ENCODE measurements around the gene AIG1. TPM values are rescaled to one million over a fixed set of nuclear protein-coding genes. Genes with fewer than 3 reads are reported as not detected.
"Not testable (repeated sequence)": the region's sequence is repeated elsewhere in the genome, so short reads cannot be mapped to it uniquely, and the experiment has no call there.

AIG1 gene, protein sequence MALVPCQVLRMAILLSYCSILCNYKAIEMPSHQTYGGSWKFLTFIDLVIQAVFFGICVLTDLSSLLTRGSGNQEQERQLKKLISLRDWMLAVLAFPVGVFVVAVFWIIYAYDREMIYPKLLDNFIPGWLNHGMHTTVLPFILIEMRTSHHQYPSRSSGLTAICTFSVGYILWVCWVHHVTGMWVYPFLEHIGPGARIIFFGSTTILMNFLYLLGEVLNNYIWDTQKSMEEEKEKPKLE
- 3.8 and 4.2 TPM in 2 replicates for total RNA-seq

DNA sequence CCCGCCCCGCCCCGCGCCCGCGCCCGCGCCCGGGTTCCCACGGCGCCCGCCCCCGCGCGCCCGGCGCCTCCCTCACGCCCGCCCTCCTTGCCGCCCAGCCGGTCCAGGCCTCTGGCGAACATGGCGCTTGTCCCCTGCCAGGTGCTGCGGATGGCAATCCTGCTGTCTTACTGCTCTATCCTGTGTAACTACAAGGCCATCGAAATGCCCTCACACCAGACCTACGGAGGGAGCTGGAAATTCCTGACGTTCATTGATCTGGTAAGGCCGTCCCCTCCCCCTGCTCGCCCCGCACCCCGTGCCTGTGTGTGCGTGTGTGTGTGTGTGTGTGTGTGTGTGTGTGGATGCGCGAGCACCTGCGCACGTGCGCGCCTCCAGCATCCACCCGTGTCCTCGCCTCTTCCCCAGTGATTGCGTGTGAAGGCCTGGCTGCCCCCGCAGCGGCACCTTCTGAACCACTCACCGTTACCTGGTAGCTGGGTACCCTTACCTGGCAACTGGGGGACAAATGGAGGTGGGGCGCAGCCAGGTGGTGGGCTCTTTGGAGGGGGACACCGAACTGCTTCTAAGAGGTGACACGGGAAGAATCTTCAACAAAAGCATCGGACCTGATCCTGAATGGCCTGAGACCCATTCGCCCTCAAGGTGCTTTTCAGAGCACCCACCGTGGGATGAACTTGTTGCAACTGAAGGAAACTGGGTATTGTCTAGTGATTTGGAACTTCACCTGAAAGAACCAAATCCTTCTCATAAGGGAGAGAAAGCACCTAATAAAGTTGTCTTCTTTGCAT is at the start of gene AIG1:
Gene AIG1 (plus strand): TSS at position 84 of the 791 bp plus-strand sequence. CDS start 37 bp downstream, at position 121.
- intact Hi-C loops (cut with micrococcal nuclease) = loop anchor here (1.0 to 5.0 kb wide), 4 partner anchors 114 to 781 kb away; partner anchors contain the start of genes ADAT2, LTV1 and PEX3

DNA sequence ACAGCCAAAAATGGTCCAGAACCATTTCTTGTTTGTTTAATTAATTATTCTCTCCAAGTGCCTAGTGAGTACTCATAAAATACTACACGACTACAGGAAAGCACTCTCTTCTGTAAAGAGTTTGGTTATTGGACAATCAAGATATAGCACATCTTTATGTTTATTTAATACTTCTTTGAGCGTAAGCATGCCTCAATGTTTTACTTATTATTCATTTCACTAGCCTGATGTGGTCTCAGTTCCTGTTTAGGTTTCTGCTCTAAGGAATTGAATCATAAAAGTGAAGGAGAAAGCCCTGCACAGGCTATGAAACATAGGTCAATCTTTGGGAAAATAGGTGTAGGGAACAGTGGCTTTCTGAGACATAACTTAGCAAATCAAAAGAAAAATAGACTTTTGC is 45.9 kb upstream of the AIG1 start:
- intact Hi-C loops (cut with micrococcal nuclease) = no loop called here

DNA sequence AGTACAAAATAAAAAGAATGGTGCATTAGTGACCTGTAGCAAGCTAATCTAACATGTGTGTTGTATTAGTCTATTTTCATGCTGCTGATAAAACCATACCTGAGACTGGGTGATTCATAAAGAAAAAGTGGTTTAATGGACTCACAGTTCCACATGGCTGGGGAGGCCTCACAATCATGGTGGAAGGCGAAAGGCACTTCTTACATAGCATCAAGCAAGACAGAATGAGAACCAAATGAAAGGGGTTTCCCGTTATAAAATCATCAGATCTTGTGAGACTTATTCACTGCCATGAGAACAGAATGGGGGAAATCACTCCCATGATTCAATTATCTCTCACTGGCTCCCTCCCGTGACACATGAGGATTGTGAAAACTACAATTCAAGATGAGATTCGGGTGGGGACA is 45.4 kb upstream of the AIG1 start:
- intact Hi-C loops (cut with micrococcal nuclease) = no loop called here

DNA sequence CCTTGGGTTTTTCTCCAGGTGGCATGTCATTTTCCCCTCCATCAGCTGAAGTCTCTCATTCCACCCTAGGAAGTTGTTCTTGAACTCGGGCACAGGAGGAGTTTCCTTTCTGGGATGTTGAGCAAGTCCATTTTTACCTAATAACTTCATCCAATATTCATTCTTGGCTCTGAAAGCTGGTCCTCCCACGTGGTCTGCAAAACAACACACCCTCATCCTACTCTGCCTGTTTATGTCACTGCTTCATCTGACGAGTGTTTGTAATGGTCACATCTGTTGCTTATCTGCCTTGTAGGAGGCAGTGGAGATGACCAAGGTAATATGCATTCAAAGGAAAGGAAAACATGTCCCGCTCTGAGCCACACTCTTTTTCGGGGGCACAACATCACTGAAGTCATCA is 41.7 kb upstream of the AIG1 start:
- intact Hi-C loops (cut with micrococcal nuclease) = no loop called here

DNA sequence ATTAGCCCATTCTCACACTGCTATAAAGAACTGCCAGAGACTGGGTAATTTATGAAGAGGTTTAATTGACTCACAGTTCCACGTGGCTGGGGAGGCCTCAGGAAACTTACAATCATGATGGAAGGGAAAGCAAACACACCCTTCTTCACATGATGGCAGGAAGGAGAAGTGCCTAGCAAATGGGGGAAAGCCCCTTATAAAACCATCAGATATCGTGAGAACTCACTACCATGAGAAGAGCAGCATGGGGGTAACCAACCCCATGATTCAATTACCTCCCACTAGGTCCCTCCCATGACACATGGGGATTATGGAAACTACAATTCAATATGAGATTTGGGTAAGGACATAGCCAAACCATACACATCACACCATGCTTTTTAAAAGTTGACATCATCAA is 39.8 kb upstream of the AIG1 start:
- intact Hi-C loops (cut with micrococcal nuclease) = loop anchor here (1.0 kb wide), 1 partner anchor 14 kb away; no protein-coding TSS in a partner anchor

DNA sequence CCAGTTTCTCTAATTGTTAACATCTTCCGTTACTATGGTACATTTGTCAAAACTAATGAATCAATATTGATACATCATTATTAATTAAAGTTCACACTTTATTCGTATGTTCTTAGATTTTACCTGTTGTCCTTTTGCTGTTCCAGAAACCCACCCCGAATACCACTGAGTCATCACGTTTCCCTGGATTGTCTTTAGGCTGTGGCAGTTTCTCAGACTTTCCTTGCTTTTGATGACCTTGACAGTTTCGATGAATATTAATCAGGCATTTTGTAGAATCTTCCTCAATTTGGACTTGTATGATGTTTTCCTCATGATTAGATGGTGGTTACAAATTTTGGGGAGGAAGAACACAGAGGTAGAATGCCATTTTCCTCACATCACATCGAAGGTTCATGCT is 39.1 kb upstream of the AIG1 start:
- intact Hi-C loops (cut with micrococcal nuclease) = no loop called here

DNA sequence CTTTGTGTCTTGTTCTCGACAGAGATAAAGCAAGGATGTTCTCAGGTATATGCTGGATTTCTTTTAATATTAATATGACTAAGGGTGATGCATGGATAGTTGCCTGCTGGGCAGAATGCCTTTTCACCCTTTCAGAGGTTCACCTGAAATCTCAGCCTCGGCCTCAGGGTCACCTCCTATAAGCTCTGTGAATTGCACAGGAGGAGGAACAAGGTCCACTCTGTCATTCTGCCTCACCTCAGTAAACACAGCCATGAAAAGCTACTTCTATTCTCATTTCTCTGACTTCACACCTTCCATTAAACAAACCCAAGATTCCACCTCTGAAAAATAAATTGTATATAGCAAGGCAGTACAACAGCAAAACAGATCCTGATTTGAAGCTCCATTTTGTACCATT is 38.1 kb upstream of the AIG1 start:
- intact Hi-C loops (cut with micrococcal nuclease) = no loop called here

DNA sequence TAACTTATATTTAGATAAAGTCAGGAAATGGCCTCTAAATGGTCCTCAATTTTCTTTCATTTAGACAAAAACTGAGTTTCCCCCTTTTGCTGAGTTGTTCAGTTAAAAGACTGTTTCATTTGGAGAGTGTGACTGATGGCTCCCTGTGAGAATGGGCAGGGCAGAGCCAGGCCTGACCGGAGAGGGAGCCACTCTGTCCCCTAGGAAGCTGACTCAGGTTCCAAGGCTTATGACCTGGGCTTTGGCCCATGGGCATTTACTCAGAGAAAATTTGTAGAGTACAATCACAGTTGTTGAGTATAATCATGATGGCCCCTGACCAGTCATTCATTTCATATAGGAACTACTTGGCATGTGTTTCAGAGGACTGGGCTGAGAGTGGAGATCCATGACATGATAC is 37.0 kb upstream of the AIG1 start:
- intact Hi-C loops (cut with micrococcal nuclease) = no loop called here

DNA sequence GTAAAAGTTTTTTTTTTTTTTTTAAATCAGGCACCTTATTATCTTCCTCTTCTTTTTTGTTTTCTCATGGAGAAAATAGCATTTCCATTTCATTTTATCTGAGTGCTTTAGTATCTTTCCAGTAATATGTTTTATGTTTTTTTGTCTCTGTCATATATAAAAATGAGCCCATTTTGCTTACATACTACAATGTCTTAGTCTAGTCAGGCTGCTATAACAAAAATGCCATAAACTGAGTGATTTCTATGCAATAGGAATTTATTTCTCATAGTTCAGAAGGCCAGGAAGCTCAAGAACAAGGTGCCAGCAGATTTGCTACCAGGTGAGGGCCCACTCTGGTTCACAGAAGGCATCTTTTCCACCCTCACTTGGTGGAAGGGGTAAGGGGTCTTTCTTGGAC is 35.7 kb upstream of the AIG1 start:
- intact Hi-C loops (cut with micrococcal nuclease) = loop anchor here (5.0 kb wide), 1 partner anchor 553 kb away; no protein-coding TSS in a partner anchor

DNA sequence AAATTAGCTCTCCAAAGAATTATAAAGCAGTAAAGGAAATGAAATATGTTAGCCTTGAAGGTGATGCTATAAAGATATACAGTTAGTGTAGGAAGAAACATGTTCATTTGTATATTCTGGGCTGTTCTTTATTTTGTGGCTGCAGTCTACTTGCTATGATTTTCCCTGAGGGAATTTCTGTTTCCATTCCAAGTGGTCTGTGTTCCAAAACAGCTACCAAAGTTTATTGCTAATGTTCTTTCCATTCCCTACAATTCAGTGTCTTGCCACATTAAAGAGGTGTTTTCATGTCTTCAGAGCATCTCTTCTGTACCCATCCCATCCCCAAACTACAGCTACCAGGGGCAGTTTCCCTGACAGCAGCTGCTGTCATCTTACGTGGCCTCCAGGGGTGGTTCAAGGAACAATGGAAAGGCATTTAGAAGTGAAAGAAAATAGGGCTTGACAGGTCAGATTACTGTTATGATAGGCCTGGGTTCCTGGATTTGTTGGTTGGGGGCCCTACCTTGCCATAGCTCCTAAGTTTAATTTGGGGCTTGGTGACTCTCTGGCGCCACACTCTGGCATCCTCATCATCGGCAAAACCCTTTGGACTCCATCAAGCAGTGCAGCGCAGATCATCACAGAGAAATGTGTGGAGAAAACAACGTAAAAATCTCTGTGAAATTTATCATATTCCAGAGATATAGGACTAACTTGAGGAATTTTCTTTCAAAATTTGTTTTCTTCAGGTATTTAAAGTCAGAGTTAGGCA is 33.8 kb upstream of the AIG1 start:
- intact Hi-C loops (cut with micrococcal nuclease) = loop anchor here (1.0 to 5.0 kb wide), 3 partner anchors 280 to 555 kb away; no protein-coding TSS in a partner anchor

DNA sequence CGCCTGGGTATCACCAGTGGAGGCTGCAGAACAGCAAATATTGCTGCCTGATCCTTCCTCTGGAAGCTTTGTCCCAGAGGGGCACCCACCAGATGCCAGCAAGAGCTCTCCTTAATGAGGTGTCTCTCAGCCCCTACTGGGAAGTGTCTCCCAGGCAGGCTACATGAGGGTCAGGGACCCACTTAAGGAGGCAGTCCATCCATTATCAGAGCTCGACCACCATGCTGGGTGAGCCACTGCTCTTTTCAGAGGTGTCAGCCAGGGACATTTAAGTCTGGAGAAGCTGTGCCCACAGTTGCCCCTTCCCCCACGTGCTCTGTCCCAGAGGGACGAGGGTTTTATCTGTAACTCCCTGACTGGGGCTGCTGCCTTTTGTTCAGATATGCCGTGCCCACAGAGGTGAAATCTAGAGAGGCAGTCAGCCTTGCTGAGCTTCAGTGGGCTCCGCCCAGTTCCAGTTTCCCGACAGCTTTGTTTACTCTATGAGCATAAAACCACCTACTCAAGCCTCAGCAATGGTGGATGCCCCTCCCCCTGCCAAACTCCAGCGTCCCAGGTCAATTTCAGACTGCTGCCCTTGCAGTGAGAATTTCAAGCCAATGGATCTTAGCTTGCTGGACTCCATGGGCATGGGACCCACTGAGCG is 25.9 kb upstream of the AIG1 start:
- intact Hi-C loops (cut with micrococcal nuclease) = loop anchor here (1.0 kb wide), 1 partner anchor 15 kb away; no protein-coding TSS in a partner anchor

DNA sequence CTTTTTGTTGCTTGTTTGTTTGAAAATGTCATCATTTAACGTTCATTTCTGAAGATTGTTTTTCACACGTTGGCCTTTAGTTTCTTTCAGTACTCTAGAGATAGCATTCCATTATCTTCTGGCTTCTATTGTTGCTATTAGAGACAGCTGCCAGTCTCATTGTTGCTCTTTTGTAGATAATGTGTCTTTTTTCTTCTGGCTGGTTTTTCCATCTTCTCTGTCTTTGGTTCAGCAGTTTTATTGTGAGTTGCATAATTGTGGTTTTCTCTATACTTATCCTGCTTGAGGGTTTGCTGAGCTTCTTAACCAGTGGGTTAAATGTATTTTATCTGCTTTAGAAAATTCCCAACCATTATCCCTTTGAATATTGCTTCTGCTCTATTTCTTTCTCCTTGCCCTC is 23.2 kb upstream of the AIG1 start:
- intact Hi-C loops (cut with micrococcal nuclease) = no loop called here

DNA sequence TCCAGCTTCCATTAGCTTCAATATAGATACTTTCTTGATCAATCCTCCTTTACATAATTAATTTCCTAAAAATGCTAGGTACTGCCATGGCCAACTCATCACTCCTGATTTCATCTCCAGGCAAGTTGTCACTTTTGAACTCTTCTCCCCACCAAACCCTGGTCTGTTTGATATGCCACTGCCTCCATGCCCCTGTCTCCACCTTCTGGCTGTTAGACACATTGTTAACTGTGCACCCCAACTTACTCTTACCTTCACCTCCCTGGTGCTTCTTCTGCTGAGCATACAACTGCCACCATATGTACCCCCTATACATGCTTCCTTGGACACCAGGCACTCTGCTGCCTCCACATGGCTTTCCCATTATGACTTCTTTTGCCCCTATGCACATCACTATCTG is 21.9 kb upstream of the AIG1 start:
- intact Hi-C loops (cut with micrococcal nuclease) = no loop called here

DNA sequence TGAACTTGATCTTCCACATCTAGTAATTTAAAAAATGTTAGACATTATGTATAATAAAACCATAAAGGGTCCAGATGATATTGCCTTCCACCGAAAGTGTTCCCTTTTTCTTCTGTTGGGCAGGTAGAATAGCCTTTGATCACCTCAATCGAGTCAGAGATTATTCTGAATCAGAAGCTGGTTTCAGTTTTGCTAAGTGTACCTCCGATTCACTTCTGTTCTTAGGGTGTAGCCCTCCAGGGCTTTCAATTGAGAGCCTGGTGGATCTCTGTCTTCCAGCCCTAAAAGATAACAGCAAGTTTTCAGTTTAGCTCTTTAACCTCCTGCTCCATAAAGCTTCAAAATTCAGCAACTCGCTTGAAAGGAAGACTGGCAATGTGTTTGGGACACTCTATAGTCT is 21.1 kb upstream of the AIG1 start:
- intact Hi-C loops (cut with micrococcal nuclease) = no loop called here

DNA sequence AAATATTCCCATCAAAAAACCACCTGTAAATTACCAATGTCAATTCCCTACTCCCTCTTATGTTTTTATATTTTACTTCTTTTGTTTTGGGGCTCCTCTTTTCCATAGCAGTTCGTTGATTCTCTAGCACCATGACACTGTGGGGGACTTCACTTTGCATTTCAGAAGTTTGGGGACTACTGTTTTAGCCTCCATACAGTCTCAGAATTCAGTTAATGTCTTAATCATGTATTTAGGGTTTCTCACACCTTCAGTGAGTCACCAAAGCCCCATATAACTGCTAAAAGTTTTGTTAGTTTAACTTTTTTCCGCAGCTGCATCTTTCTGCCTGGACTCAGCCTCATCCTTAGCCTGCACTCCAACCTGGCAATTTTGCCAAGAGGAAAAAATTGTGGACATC is 20.7 kb upstream of the AIG1 start:
- intact Hi-C loops (cut with micrococcal nuclease) = no loop called here

DNA sequence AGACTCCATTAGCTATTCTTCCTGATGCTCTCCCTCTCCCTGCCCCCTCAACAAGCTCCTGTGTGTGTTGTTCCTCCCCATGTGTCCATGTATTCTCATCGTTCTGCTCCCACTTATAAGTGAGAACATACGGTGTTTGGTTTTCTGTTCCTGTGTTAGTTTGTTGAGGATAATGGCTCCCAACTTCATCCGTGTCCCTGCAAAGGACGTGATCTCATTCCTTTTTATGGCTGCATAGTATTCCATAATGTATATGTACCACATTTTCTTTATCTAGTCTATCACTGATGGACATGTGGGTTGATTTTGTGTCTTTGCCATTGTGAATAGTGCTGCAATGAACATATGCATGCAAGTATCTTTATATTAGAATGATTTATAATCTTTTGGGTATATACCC is 16.3 kb upstream of the AIG1 start:
- intact Hi-C loops (cut with micrococcal nuclease) = not testable (repeated sequence)

DNA sequence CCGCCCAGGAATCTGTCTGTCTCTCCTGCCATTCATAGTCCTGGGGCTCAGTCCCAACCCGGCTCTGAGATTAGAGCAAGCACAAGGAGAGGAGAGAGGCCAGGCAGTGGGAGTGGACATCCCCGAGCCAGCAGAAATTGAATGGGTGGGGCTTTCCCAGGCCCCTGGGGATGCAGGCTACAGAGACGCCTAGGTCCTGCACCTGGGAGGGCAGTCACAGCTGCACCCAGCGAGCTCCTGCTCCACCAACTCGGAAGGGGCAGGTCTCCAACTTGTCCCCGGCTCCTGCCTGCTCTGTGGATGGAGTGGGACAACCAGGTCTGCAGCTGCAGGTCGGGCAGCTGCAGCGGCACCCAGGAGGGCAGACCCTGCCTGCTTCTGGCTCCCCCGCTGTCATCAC is 11.1 kb upstream of the AIG1 start:
- intact Hi-C loops (cut with micrococcal nuclease) = no loop called here

DNA sequence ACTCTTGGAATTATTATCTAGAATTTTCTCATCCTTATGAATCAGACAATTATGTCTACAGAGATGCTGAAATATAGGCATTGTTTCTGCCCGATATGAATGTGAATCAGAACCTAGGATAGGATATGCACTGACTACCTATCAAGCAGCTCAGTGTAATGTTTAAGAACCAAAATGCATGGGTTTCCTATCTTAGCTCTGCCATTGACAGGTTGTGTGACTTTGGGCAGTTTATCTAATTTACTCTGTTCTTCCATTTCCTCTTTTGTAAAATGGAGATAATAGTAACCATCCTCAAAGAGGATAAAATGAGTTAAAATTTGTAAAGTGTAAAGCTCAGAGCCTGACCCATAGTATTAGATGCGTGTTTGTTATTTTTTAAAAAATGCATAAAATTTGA is 10.2 kb upstream of the AIG1 start:
- intact Hi-C loops (cut with micrococcal nuclease) = no loop called here

DNA sequence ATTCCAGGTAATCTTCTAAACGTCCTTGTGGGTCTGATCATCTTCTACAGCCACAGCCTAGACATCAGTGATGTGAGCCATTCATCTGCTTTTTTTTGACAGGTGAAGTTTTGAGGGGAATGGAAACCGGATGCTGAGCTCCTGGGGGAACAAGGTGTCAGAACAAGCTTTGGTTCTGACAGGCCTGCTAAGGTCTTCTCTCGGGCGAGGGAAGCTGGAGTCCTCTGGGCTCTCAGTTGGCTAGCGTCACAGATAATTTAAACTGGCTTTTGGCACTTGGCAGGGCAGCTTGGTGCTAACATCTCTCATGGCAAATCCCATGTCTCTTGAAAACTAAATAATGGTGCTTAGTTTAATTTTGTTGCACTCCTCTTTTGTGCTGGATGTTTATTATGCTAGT is 8.4 kb upstream of the AIG1 start:
- intact Hi-C loops (cut with micrococcal nuclease) = no loop called here

DNA sequence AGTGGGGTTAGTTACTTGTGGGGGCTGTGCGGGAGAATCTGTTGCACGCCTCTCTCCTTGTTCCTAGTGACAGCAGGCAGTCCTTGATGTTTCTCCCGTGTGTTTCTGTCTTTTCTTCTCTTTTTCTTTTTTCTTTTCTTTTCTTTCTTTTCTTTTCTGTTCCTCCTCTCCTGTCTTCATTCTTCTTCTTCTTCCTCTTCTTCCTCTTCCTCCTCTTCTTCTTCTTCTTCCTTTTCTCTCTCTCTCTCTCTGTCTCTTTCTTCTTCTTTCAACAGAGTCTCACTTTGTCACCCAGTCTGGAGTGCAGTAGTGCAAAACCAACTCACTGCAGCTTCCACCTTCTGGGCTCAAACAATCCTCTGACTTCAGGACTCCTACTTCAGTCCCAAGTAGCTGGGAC is 6.8 kb upstream of the AIG1 start:
- intact Hi-C loops (cut with micrococcal nuclease) = no loop called here

DNA sequence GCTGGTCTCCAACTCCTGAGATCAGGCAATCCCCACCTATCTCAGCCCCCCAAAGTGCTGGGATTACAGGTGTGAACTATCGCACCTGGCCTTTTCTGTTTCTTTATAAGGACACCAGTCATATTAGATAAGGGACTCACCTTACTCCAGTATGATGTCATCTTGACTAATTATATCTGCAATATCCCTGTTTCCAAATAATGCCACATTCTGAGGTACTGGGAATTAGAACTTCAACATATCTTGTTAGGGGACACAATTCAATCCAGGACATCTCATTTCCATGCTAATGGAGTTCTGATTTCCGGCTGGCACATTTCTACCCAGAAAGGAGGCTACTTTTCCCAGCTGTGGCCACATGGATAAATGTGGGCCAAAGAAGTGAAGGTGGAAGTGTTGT is 6.4 kb upstream of the AIG1 start:
- intact Hi-C loops (cut with micrococcal nuclease) = no loop called here
